ENCODE measurements around the gene SPATA6L.
A peak's percentile ranks its signal among the peaks of the same experiment; 100 is the strongest.

SPATA6L gene, protein sequence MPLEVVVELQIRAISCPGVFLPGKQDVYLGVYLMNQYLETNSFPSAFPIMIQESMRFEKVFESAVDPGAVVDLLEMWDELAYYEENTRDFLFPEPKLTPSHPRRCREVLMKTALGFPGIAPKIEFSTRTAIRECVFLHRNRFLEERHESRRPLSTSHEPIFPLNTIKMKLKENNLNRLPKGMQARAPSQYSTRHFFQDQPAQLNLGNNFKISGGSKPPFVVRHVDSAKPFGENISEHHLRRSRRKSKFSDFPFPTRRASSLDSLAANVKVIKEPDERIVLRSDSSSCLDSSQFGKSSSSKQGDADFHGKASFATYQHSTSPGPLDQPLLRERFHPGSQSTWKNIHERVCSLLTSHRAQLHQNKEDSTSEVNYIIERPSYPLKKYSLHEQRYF

GRCh38 chr9:4666042-4666699 is at the start of gene SPATA6L:
Gene SPATA6L, minus strand, starts transcription at chr9:4666480. Its CDS starts 230 bp downstream, at chr9:4666250.
- no peak for DNase-seq (ENCODE audit: low read depth)

DNA sequence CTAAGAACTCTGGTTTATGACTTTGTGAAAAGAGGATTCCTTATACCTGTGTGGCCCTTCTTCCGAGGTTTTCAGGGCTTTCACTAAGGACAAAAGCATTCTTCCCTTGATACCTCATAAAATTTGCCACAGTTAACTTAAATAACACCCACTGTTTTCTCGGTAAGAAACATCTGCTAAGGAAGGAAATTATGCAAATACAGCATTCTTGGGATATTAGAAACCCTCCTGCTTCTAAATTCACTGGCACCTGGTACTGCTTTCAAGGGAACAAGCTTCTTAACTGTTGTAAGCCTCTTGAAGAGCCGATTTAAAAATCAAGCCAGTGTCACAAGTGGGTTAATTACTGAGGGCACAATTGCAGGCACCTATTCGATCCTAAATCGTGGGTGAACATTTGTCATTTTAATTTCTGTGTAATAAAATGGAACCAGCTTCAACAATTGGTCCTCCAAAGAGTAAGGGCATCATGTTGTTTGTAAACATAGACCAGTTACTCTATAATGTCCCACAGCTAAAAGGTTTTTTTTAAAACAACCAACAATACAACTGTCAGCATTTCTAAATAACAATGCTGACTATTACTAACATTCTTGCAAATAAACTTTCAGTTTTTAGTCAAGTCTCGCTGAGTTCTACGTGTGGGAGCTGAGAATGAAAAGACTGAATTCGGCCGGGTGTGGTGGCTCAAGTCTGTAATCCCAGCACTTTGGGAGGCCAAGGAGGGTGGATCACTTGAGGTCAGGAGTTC is 48.2 kb upstream of the SPATA6L start:
- no peak for DNase-seq (ENCODE audit: low read depth)

DNA sequence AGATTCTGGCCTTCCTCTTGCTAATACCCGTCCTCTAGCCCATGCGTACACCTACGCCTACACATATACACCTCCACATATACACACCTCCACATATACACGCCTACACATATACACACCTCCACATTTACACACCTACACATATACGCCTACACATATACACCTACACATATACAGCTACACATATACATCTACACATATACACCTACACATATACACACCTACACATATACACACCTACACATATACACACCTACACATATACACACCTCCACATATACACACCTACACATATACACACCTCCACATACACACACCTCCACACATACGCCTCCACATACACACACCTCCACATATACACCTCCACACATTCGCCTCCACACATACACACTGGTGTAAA is 47.6 kb upstream of the SPATA6L start:
- no peak for DNase-seq (ENCODE audit: low read depth)

DNA sequence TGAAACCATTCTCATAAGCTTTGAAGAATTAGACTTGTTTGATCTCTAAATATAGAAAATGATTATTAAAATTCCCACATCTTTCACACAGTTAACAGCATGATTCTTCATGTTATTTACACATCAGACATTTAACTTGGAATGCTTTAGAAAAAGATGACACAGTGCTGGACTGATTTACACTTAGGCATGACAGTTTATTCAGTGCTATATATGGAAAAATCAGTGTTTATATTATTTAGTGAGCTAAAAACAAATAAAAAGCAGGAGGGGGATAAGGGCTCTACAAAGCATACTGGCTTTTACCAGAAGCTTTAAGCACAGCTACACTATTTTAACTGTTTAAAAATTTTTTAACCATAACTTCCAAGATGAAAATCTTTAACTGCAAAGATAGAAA is 43.1 kb upstream of the SPATA6L start:
- no peak for DNase-seq (ENCODE audit: low read depth)

GRCh38 chr9:4706971-4707622 is 40.8 kb upstream of the SPATA6L start:
- DNase-seq (ENCODE audit: low read depth): no peak

DNA sequence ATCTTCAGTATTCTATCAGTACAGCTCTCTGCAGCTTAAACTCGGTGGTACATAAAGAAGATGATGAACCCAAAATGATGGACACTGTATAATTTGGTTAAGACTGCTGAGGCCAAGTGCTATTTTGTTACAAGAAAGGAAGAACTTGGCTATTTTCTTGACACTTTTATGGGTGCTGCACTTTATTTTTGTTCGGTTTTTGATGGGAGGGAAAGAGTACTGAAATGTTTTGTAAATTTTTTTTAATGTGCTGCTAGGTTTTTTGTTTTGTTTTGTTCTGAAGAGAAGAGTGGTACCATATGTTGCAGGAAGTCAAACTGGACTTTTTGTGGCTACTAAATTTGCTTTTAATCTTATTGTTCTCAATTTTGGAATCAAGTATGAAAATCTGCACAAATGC is 39.7 kb upstream of the SPATA6L start:
- DNase-seq (ENCODE audit: low read depth): no peak

DNA sequence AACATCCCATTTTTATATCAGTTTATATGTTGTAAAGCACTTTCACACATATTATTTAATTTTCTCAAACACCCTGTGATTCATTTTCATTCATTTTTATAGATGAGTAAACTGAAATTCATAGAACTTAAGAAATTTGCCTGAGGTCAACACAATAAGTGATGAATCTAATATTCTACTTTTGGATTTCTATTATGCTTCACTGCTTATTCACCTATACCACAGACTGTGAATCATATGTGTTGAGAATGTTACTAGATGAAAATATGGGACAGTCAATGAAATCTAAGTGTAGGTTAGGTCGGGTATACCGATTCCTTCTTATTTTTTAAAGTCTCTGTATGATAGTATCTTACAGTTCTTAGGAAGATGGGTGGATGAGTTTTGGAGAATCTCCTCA is 37.8 kb upstream of the SPATA6L start:
- no peak for DNase-seq (ENCODE audit: low read depth)

- no peak for DNase-seq (ENCODE audit: low read depth)
Observed at GRCh38 chr9:4701526-4701925, 35.2 kb upstream of the SPATA6L start.

GRCh38 chr9:4700932-4701331 is 34.7 kb upstream of the SPATA6L start:
- no peak for DNase-seq (ENCODE audit: low read depth)

- no peak for DNase-seq (ENCODE audit: low read depth)
Observed at GRCh38 chr9:4700091-4700490, 33.8 kb upstream of the SPATA6L start.

- peak; percentile 84 for DNase-seq (ENCODE audit: low read depth)
Observed at GRCh38 chr9:4691795-4692194, 25.5 kb upstream of the SPATA6L start.

- no peak for DNase-seq (ENCODE audit: low read depth)
Observed at GRCh38 chr9:4690144-4690543, 23.9 kb upstream of the SPATA6L start.

- DNase-seq (ENCODE audit: low read depth): no peak
Observed at GRCh38 chr9:4689687-4690104, 23.4 kb upstream of the SPATA6L start.

GRCh38 chr9:4689021-4689420 is 22.7 kb upstream of the SPATA6L start:
- no peak for DNase-seq (ENCODE audit: low read depth)

- no peak for DNase-seq (ENCODE audit: low read depth)
Observed at GRCh38 chr9:4686584-4686983, 20.3 kb upstream of the SPATA6L start.

DNA sequence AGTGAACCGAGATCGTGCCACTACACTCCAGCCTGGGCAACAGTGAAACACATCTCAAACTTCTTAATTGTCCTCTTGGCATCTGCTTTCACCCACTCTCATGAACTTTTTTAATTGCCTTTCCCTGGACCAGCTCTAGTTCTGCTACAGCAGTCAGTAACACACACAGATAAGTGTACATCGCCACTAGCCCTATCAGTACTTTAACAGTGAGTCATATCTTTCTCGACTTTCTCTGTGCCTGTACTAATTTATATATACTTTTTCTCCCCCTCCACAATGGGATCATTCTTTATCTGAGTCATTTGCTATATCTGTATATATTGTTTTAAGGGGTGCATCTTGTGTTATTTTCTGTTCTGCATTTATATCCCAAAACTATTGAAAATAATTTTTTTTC is 19.8 kb upstream of the SPATA6L start:
- DNase-seq (ENCODE audit: low read depth): no peak

DNA sequence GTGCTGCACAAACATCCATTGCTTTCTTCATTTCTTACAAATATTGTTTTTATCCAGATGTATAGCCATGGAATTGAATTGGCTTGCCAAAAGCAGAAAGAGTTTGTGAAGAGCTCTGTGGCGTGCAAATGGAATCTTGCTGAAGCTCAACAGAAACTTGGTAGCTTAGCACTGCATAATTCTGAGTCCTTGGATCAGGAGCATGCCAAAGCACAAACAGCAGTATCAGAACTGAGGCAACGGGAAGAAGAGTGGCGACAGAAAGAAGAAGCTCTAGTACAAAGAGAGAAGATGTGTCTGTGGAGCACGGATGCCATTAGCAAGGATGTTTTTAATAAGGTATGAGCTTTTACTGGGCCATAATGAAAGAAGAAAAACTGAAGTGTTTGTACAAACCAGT is 18.5 kb upstream of the SPATA6L start:
- DNase-seq (ENCODE audit: low read depth): no peak

GRCh38 chr9:4680750-4681149 is 14.5 kb upstream of the SPATA6L start:
- DNase-seq (ENCODE audit: low read depth): no peak

GRCh38 chr9:4680173-4680525 is 13.9 kb upstream of the SPATA6L start:
- no peak for DNase-seq (ENCODE audit: low read depth)

DNA sequence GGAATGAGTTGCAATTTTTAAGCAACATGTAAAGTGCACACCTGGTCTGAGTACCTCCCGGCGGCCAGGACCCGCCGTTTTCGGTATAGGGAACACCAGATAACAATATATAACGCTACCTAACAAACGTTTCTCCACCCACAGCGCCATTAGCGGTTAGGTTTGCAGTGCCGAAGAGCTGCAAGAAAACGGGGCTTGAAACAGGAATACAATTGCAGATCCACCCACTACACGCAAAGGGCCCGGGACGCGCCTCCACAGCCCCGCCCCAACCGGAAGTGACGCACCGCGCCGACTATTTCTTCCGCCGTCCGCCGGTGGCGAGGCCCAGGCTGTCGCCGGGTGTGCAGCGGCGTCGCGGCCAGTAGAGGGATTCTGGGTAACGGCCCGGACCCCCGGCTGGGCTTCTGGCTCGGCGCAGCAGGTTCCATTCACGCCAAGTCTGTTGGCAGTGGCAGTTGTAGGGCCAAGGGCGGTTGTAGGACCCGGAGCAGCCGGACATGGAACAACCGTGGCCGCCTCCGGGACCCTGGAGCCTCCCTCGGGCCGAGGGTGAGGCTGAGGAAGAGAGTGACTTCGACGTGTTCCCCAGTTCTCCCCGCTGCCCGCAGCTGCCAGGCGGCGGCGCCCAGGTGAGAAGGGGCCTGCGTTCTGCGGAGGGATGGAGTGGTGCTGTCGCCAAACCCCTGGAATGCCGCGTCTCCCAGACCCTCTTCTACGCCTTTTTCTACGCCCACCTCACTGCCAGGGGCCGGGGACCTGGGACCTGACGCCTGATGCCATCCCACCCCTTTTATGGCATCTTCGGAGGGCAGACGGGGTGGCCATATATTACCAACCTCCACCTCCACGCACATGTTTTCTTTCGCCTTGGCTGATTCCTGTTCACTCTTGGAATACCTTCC is 13.2 kb upstream of the SPATA6L start, which contains the start of gene CDC37L1:
CDC37L1 (plus strand) TSS at position 302 of the 905 bp plus-strand sequence; CDS start at position 501, 199 bp downstream.
- DNase-seq (ENCODE audit: low read depth): peak; percentile 93

DNA sequence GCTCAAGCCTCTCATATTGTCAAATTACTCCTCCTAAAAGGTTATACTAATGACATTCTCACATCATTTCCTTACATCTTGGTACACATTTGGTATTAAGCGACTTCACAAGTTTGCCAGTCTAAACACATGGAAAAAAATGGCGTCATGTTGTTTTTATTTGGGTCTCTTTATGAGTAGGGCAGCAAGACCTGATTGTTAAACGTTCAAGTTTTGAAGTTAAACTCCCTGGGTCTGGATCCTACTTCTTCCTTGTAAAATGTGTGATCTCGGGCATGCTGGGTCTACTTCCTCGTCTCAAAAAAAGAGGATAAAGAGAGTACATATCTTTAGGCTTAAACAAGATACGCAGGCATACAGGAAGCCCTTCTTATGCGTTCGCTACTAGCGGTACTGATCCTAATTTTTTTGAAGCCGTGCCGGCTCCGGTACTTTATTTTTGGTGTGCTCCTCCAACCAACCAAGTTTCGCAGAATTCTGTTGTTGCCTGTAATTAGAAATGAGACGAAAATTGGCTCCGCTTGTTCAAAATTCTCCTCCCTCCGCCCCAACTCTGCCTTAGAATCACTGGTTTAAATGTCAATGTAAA is 12.5 kb upstream of the SPATA6L start:
- DNase-seq (ENCODE audit: low read depth): no peak

Data from stromal cell of bone marrow (primary cell).